ENCODE data around the gene ATP8B1. TPM values are rescaled to one million over a fixed set of nuclear protein-coding genes. Genes with fewer than 3 reads are reported as not detected.

ATP8B1 gene
- total RNA-seq, 2 experiments from 2014 or later: 0.26 TPM; not detected in 1

DNA sequence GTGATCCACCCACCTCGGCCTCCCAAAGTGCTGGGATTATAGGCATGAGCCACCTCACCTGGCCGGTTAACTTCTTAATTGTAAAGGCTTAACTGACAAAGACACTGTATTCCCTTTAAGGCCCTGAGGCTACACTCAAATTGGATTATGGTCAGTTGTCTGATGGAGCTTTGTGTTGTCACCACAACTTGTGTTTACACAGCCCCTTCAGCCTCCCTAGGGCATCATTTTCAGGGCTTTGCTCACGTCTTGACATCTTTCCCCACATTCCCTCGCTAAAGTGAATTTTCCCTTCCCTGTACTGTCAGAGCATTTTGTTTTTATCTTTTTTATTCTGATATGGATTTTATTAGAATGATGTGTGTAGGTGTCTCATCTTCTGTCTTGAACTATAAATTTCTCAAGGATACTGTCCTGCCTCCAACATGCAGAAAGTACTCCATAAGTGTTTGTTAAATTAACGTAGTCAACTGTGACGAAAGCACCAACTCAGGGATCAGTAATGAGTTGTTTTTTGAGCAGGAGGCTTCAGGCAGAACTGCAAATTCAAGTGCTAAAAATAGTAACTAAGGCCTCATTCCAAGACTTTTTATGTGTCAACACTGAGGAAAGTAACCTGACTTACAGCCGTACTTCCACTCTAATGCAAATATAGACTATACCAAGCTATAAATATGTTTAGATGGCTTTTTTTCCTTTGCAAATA lies 104.4 kb downstream of the ATP8B1 start:
- H3K27me3 Mint-ChIP-seq: no peaks in the 10 kb centered on the region
- no peaks in the 10 kb centered on the region for H3K36me3 Mint-ChIP-seq
- no peaks in the 10 kb centered on the region for H3K4me1 Mint-ChIP-seq
- DNase-seq: no peak
- no peak for ATAC-seq
- CTCF ChIA-PET: no interaction called here
- H3K4me3 Mint-ChIP-seq: no peak overlapping the region
- no peak overlapping the region for H3K27ac Mint-ChIP-seq
- H3K9me3 Mint-ChIP-seq (ENCODE audit: low read depth): no peaks in the 10 kb centered on the region

DNA sequence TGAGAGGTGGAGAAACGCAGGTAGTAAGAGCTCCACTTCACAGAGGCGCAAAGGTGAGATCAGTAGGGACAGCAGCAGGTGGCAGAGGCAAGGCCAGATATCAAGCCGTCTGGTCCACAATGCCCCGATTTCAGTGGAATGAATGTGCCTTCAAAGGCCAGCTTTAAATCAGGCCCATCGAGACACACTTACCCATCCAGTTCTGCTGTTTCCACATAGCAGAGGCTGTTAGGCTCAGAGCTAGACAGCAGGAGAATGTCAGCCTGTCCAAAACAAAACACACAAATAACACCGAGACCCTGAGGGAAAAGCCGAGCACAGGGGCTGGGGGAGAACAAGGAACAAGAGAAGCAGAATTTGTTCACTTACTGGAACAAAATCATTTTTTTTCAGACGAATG lies 105.7 kb downstream of the ATP8B1 start:
- H3K4me3 Mint-ChIP-seq: no peak overlapping the region
- H3K27ac Mint-ChIP-seq: no peak overlapping the region
- no peaks in the 10 kb centered on the region for H3K4me1 Mint-ChIP-seq
- H3K9me3 Mint-ChIP-seq (ENCODE audit: low read depth): no peaks in the 10 kb centered on the region
- no peaks in the 10 kb centered on the region for H3K27me3 Mint-ChIP-seq
- no peaks in the 10 kb centered on the region for H3K36me3 Mint-ChIP-seq
- no peak for DNase-seq
- no peak for ATAC-seq
- CTCF ChIA-PET: no interaction called here

DNA sequence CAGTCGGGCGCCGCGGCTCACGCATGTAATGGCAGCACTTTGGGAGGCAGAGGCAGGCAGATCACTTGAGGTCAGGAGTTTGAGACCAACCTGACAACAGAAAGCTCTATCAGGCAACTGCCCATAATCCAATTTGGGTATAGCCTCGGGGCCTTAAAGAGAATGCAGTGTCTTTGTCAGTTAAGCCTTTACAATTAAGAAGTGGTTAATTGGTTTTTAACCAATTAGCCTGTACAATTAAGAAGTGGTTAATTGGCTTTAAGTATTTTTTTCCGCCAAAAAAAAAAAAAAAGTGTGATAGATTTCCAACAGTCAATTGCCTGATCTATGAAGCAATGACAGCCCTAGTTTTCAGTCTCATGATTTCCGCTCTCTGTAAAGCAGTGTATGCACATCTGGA lies 106.8 kb downstream of the ATP8B1 start:
- CTCF ChIA-PET: no interaction called here
- no peaks in the 10 kb centered on the region for H3K36me3 Mint-ChIP-seq
- no peak overlapping the region for H3K4me3 Mint-ChIP-seq
- H3K4me1 Mint-ChIP-seq: no peaks in the 10 kb centered on the region
- no peaks in the 10 kb centered on the region for H3K27me3 Mint-ChIP-seq
- ATAC-seq: no peak
- DNase-seq: no peak
- H3K9me3 Mint-ChIP-seq (ENCODE audit: low read depth): no peaks in the 10 kb centered on the region
- no peak overlapping the region for H3K27ac Mint-ChIP-seq

DNA sequence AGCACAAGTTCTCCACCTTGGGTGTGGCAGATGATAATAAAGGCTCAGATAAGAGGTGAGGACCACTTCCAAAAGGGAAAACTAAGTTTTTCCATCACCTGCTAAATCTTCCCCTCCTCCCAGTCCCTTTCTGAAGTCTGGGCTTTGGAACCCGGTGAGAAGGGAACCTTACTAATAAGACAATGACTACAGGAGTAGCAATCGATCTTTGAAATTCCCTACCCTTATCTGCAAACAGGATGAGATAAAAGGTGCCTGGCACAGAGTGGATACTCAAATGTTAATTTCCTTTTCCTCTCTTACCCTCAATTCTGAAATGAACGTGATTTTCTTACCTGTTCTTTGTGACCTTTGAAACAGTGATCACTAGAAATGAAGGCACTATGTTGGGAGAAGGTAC lies 111.8 kb downstream of the ATP8B1 start:
- Mint-ChIP-seq H3K4me1 (no peaks in the 10 kb centered on the region), H3K27ac (no peak overlapping the region), H3K9me3 (ENCODE audit: low read depth) (no peaks in the 10 kb centered on the region), H3K27me3 (no peaks in the 10 kb centered on the region), H3K36me3 (no peaks in the 10 kb centered on the region), H3K4me3 (no peak overlapping the region)
- ATAC-seq: no peak
- CTCF ChIA-PET: interaction anchor here (0.8 kb wide), 1 partner anchor 131 kb away, joined by 3 read pairs; no protein-coding TSS in a partner anchor
- no peak for DNase-seq

DNA sequence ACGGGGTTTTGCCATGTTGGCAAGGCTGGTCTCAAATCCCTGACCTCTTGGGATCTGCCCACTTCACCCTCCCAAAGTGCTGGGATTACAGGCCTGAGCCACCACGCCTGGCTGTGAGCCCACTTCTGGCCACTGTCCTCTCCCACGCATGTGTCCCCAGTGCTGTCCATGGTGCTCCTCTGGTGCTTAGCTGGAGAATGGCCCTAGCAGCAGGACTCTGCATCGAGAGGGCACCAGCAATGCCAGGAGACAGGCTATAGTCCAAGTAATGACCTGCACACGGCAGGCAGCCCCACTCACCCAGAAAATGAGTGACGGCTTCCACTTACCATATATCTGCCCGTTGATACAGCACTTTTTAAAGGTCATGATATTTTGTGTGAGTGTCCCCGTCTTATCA lies 115.1 kb downstream of the ATP8B1 start:
- H3K4me1 Mint-ChIP-seq: no peaks in the 10 kb centered on the region
- H3K36me3 Mint-ChIP-seq: no peaks in the 10 kb centered on the region
- ATAC-seq (no peak), DNase-seq (no peak)
- no peak overlapping the region for H3K27ac Mint-ChIP-seq
- H3K9me3 Mint-ChIP-seq (ENCODE audit: low read depth): peaks cover 2% of the 10 kb centered on the region
- no peak overlapping the region for H3K4me3 Mint-ChIP-seq
- no peaks in the 10 kb centered on the region for H3K27me3 Mint-ChIP-seq
- CTCF ChIA-PET: no interaction called here

DNA sequence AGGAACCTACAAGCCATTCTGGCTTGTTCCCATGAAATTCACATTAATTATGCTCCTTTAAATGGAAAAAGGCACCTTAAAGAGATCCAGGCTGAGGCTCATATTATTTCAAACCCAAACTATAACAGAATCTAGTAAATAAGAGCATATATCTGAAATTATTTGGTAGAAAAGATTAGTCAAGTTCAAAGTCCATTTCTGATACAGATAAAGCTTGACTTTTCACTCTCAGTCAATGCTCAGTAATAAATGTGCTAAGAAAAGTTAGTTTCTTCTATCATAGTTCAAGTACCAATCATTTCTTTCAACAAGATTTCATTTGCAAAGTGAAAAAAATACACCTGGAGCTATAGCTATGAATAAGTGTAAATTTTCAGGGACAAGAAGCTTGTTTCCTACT lies 119.6 kb downstream of the ATP8B1 start:
- DNase-seq (no peak), ATAC-seq (no peak)
- Mint-ChIP-seq H3K27me3 (no peaks in the 10 kb centered on the region), H3K4me1 (no peaks in the 10 kb centered on the region), H3K4me3 (no peak overlapping the region), H3K9me3 (ENCODE audit: low read depth) (peaks cover 3% of the 10 kb centered on the region), H3K27ac (no peak overlapping the region), H3K36me3 (peaks cover 2% of the 10 kb centered on the region)
- CTCF ChIA-PET: no interaction called here

DNA sequence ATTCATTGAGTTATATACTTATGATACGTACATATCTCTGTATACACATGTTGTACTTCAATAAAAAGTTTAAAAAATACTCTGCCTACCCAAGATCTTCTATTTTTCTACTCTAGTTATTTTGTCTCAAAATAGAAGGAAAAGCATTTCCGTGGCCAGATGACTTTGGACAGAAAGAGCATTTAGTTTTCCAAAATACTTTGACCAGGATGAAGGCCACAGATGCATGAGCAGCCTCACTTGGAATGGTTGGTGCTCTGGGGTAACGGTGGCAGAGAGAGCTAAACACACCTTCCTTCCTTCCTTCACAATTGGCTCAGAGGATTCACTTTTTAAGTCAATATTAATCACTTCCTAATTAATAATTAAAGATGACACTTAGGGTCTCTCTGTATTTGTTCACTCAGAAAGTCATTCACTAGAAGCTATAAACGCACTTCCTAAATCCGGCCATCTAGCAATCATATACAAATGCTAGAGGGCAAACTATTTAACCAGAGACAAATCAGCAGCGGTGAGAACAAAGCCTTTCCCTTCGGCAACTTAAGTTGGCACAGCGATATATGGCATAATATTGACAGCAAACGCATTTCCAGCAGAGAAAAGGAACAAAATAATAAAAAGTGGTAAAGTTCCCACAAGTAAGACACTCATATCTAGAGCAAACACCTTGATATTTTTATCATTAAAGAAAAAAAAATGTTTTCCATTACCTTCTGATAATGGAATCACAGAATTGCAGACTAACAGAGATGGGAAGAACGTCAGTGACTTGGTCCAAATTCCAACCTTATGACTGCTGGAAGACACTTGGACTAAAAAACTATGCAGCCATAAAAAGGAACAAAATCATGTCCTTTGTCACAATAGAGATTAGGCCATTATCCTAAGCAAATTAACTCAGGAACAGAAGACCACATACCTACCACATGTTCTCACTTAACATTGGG lies 125.6 kb downstream of the ATP8B1 start:
- CTCF ChIA-PET: no interaction called here
- H3K36me3 Mint-ChIP-seq: peaks cover 13% of the 10 kb centered on the region

DNA sequence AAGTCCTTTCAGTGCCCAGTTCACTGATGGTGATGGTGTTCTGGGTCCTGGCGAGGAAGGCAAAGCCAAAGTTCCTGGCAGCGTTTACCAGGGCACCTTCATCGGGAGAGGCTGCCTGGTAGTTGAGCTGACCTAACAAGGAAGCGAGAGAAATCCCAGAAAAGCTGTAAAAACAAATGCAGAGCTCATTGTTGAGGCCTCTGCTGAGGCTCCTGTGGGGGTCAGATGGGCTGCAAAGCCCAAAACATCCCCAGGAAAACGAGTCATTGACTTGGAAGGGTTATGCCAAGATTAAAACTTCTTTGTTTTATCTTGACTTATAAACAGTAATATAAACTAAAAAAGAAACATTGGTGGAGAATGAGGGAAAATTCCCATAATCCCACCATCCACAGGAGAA lies 128.2 kb downstream of the ATP8B1 start:
- peaks cover 17% of the 10 kb centered on the region for H3K9me3 Mint-ChIP-seq (ENCODE audit: low read depth)

More for the DNA sequence above, 125.6 kb downstream of the ATP8B1 start:
- no peak overlapping the region for H3K4me3 Mint-ChIP-seq
- H3K4me1 Mint-ChIP-seq: no peaks in the 10 kb centered on the region
- H3K27ac Mint-ChIP-seq: no peak overlapping the region
- DNase-seq: no peak
- no peaks in the 10 kb centered on the region for H3K27me3 Mint-ChIP-seq
- H3K9me3 Mint-ChIP-seq (ENCODE audit: low read depth): peaks cover 13% of the 10 kb centered on the region
- ATAC-seq: no peak

DNA sequence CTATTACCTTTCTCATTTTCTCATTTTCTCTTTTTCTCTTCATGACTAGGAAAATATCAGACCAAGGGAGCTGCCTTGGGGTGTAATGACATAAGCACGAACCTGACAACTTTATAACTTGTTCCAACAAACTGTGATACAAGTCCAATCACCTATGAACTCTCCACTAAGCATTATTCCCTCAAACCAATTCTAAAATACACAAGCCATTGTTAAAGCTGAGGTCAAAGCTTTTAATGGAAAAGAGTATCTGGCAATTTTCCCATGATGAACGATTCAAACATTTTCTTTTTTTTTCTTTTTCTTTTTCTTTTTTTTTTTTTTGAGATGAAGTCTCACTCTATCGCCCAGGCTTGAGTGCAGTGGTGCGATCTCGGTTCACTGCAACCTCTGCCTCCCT lies 133.1 kb downstream of the ATP8B1 start:
- H3K4me1 Mint-ChIP-seq: peaks cover 7% of the 10 kb centered on the region
- H3K36me3 Mint-ChIP-seq: peaks cover 8% of the 10 kb centered on the region
- CTCF ChIA-PET: no interaction called here
- H3K27me3 Mint-ChIP-seq: no peaks in the 10 kb centered on the region
- H3K4me3 Mint-ChIP-seq: no peak overlapping the region
- H3K9me3 Mint-ChIP-seq (ENCODE audit: low read depth): peaks cover 12% of the 10 kb centered on the region
- H3K27ac Mint-ChIP-seq: no peak overlapping the region
- DNase-seq (no peak), ATAC-seq (no peak)

More for the DNA sequence above, 128.2 kb downstream of the ATP8B1 start:
- CTCF ChIA-PET: no interaction called here
- no peak for DNase-seq
- Mint-ChIP-seq H3K36me3 (peaks cover 13% of the 10 kb centered on the region), H3K27ac (no peak overlapping the region), H3K4me3 (no peak overlapping the region), H3K4me1 (no peaks in the 10 kb centered on the region), H3K27me3 (no peaks in the 10 kb centered on the region)
- ATAC-seq: no peak

DNA sequence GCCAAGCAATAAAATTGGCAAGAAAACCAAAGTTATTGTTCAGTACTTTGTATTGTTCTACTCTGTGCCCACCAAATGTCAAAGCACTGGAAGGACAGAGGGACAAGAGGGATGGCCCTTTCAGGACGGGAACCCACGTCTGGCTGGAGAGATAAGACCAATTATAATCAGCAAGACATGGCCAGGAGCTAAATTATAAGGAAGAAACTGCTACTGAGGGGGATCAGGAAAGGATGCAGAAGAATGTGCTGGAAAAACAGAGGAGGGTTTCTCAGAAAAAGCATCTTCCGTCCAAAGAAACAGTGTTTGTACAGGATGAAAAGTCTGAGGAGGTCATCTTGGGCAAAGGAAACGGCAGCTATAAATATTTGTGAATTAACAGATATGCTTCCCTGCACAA lies 135.1 kb downstream of the ATP8B1 start:
- CTCF ChIA-PET: interaction anchor here (0.6 kb wide), 1 partner anchor 175 kb away, joined by 3 read pairs; no protein-coding TSS in a partner anchor
- Mint-ChIP-seq H3K27me3 (no peaks in the 10 kb centered on the region), H3K36me3 (peaks cover 5% of the 10 kb centered on the region), H3K4me3 (no peak overlapping the region), H3K9me3 (ENCODE audit: low read depth) (peaks cover 8% of the 10 kb centered on the region), H3K4me1 (peaks cover 7% of the 10 kb centered on the region), H3K27ac (no peak overlapping the region)
- ATAC-seq (no peak), DNase-seq (no peak)

DNA sequence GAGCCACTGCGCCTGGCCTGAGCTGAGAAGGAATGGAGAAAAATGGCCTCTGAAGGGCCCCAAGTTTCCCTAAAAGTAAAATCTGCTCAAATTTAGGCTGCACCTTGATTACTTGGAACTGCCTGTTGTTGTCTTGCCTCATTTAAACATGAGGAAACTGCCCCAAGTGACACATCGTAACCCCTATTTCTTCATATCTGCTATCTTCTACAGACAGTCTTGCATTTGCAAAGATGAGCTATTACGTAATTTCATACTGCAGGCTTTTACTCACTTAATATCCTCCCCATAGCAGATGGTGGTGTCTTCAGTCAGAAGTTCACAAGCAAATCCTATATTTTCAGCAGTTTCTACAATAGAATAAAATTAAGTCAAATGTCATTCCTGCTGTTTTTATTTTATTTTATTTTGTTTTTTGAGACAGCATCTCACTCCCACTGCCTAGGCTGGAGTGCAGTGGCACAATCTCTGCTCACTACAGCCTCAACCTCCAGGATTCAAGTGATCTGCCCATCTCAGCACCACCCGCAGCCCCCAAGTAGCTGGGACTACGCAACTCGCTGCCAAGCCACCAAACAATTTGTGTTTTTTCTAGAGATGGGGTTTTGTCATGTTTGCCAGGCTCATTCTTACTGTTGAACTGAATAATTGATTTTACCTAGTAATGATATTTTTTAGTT lies 136.2 kb downstream of the ATP8B1 start:
- CTCF ChIA-PET: no interaction called here
- ATAC-seq (no peak), DNase-seq (no peak)
- Mint-ChIP-seq H3K27ac (no peak overlapping the region), H3K4me1 (peaks cover 7% of the 10 kb centered on the region), H3K9me3 (ENCODE audit: low read depth) (peaks cover 2% of the 10 kb centered on the region), H3K4me3 (no peak overlapping the region), H3K27me3 (no peaks in the 10 kb centered on the region), H3K36me3 (peaks cover 4% of the 10 kb centered on the region)

DNA sequence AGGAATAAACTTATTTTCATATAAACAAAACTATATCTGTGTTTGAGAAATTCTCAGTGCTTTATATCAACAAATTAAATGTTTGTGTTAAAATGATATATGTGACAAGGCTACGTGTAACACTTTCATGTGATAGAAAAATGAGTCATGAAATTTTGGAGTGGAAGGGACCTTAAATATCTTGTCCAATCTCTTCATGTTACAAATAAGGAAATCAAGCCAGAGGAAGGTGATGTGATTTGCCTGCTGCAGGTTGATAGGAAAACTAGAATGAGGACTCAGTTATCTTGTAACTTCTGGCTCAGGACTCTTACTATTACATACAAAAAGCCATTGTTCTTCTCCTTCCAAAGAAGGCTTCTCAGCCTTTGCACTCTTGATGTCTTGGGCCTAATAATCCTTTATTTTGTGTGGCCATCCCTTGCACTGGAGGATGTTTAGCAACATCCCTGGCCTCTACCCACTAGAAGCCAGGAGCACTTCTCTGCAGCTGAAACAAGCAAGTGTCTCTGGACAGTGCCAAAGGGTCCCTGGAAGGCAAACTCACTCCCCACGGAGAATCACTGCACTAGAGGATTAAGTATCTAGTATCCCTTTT lies 138.4 kb downstream of the ATP8B1 start:
- ATAC-seq (no peak), DNase-seq (no peak)
- no peak overlapping the region for H3K4me3 Mint-ChIP-seq
- CTCF ChIA-PET: no interaction called here
- H3K27me3 Mint-ChIP-seq: no peaks in the 10 kb centered on the region
- peaks cover 7% of the 10 kb centered on the region for H3K4me1 Mint-ChIP-seq
- no peak overlapping the region for H3K27ac Mint-ChIP-seq
- peaks cover 1% of the 10 kb centered on the region for H3K9me3 Mint-ChIP-seq (ENCODE audit: low read depth)
- no peaks in the 10 kb centered on the region for H3K36me3 Mint-ChIP-seq

DNA sequence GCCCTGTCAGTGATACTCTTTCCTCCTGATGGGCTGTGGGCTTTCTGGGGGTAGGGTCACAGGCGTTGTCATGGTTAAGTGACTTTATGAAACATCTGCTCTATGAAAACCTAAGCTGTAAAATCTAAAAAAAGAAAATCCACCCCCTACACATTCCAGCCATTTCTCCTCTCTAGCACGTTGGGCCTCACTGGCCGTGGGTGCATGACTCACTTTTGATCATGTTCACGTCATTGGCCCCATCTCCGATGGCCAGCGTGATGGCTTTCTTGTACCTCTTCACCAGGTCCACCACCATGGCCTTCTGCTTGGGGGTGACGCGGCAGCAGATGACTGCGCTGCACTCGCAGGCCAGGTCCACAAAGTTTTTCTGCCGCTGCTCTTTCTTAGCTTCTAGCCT lies 142.2 kb downstream of the ATP8B1 start:
- Mint-ChIP-seq H3K4me3 (no peak overlapping the region), H3K27ac (no peak overlapping the region), H3K9me3 (ENCODE audit: low read depth) (peaks cover 1% of the 10 kb centered on the region), H3K36me3 (no peaks in the 10 kb centered on the region), H3K4me1 (peaks cover 1% of the 10 kb centered on the region), H3K27me3 (no peaks in the 10 kb centered on the region)
- no peak for ATAC-seq
- CTCF ChIA-PET: no interaction called here
- DNase-seq: no peak
